ENCODE measurements around the gene ID2. TPM values are rescaled to one million over a fixed set of nuclear protein-coding genes. Genes with fewer than 3 reads are reported as not detected.

The ID2 gene
- total and polyA plus RNA-seq, 7 donors, result 4.1 to 33.0 (median 14.7) TPM

DNA sequence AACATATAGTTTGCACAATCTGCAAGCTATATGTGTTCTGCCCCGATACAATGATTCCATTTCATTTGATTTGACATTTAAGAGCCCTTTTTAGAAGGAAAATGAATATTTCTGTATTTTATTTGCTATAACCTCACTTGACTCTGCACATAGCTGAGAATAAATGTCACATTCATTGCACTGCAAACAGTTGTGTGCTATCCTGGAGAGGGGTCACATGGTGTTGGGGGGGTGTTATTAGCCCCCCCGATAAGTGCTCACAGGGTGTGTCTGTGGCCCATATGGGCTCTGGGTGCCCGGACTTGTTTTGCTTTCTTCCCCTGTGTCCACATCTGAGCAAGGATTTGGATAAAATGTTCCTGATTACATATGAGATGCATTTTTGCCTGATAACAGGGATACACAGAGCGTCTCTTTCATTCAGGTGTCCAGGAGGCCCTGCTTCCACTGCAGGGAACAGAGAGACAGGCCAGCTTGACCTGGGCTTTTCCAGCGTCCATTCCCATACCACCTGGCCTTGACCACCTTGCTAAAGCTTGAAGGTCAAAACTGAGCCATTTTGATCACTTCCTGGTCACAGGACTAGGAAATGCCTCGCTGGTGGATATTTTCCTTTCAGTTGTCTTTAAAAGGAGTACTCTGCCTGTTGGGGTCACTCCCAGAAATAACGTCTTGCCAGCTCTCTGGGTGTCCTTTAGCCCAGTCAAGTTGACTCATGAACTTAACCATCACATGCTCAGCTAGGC is 38.4 kb upstream of the ID2 start:
- Histone ChIP-seq H3K27me3 (ENCODE audit: insufficient read depth in 3 of 3, low read length in 2 of 3) (no peaks in the 10 kb centered on the region), H3K4me1 (no peaks in the 10 kb centered on the region), H3K27ac (no peak overlapping the region), H3K9me3 (no peaks in the 10 kb centered on the region), H3K4me3 (no peak overlapping the region), H3K36me3 (ENCODE audit: insufficient read depth in 1 of 2, low read depth in 1 of 2) (no peaks in the 10 kb centered on the region)
- 84 to 91% (median 87%) methylated on average over 7 of the region's 7 CpGs for WGBS, 3 donors
- ATAC-seq, result no peak
- intact Hi-C loops (cut with DNase I), result no loop called here
- no peak for DNase-seq
- TF ChIP-seq, protein P1, sequence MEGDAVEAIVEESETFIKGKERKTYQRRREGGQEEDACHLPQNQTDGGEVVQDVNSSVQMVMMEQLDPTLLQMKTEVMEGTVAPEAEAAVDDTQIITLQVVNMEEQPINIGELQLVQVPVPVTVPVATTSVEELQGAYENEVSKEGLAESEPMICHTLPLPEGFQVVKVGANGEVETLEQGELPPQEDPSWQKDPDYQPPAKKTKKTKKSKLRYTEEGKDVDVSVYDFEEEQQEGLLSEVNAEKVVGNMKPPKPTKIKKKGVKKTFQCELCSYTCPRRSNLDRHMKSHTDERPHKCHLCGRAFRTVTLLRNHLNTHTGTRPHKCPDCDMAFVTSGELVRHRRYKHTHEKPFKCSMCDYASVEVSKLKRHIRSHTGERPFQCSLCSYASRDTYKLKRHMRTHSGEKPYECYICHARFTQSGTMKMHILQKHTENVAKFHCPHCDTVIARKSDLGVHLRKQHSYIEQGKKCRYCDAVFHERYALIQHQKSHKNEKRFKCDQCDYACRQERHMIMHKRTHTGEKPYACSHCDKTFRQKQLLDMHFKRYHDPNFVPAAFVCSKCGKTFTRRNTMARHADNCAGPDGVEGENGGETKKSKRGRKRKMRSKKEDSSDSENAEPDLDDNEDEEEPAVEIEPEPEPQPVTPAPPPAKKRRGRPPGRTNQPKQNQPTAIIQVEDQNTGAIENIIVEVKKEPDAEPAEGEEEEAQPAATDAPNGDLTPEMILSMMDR (IDR thresholded peaks at IDR 0.05), result no peak

DNA sequence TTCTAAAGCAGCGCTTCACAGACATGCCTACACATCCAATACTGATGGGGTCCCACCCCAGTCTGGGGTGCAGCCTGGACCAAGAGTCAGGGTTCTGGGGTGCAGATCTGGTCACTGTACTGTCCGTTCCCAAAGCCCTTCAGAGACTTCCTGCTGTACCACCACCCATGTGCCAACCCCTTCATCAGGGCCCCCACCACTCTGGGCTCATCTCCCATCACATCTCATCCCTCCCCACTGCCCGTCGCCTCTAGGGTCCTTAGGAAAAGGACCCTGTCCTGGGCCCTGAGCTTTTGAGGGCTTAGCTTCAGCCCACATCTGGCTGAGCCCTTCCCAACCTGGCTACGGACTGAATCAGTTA is 37.9 kb upstream of the ID2 start:
- 96 to 100% (median 97%) methylated on average over 5 of the region's 5 CpGs for WGBS, 3 donors
- TF ChIP-seq, protein P1 (IDR thresholded peaks at IDR 0.05), result no peak
- H3K4me1 ChIP-seq, result no peaks in the 10 kb centered on the region
- H3K4me3 ChIP-seq, result no peak overlapping the region
- intact Hi-C loops (cut with DNase I), result no loop called here
- no peak for ATAC-seq
- H3K27ac ChIP-seq, result no peak overlapping the region
- H3K9me3 ChIP-seq, result no peaks in the 10 kb centered on the region
- H3K27me3 ChIP-seq (ENCODE audit: insufficient read depth in 3 of 3, low read length in 2 of 3), result no peaks in the 10 kb centered on the region
- no peak for DNase-seq
- no peaks in the 10 kb centered on the region for H3K36me3 ChIP-seq (ENCODE audit: insufficient read depth in 1 of 2, low read depth in 1 of 2)

DNA sequence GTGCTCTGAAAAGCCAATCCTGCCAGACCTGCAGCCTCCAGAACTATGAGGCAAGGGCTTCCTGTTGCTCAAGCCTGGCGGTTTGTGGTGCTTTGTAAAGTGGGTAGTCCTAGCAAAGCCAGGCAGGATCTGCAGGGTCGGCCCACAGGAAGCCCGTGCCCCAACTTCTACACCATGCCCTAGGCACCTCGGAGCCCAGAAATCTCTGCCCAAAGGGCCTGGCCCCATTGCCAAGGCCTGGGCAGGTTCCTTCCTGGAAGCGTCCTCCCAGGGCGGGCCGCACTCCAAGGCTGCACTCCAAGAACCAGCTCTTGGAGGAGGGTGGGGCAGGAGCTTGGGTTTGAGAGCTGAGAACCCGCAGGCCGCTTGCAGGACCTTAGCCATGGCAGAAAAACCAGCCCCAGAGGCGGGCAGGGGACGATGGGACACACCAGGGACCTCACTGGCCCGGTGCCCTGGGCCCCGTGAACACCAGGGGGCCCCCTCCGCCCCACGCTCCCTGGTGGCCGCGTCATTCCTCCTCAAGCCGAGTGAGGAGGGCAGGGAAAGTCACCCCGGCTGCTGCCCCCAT is 37.2 kb upstream of the ID2 start:
- Histone ChIP-seq H3K4me1 (no peaks in the 10 kb centered on the region), H3K27me3 (ENCODE audit: insufficient read depth in 3 of 3, low read length in 2 of 3) (no peaks in the 10 kb centered on the region), H3K4me3 (no peak overlapping the region), H3K9me3 (no peaks in the 10 kb centered on the region), H3K27ac (no peak overlapping the region), H3K36me3 (ENCODE audit: insufficient read depth in 1 of 2, low read depth in 1 of 2) (no peaks in the 10 kb centered on the region)
- TF ChIP-seq, protein P1 (IDR thresholded peaks at IDR 0.05), result no peak
- ATAC-seq, result peak in 2 of 4 donors; percentile 45 to 61
- 80 to 95% (median 90%) methylated on average over 11 to 19 of the region's 19 CpGs for WGBS, 3 donors
- no peak for DNase-seq
- intact Hi-C loops (cut with DNase I), result no loop called here

DNA sequence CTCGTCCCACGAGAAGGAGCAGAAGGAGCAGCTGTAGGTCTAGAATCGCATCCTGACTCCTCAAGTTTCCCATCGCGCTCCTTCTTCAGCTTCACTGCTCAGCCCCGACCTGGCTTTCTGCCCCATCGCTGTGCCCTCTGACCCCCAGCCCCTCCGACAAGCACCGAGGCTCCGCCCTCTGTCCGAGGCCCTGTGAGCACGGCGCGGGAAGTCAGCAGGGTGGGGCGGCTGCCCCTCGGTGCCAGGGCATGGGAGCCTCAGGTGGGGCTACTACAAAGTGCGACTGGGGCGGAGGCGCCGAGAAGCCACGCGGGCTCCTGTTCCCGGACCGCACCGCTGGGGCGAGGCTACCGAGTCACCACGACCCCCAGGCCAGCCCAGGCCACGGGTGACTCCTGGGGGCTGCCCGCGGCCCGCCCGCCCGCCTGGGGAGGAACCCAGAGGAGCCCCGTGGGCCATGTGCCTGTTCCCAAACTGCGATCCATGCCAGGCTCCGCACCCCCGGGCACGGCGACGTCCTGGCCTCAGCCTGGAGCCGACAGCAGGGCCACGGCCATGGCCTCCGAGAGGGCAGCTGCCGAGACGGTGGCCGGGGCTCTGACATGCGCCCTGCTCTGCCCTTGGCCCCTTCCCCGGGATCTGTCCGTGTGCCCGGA is 36.6 kb upstream of the ID2 start:
- no peak overlapping the region for H3K4me3 ChIP-seq
- H3K9me3 ChIP-seq, result no peaks in the 10 kb centered on the region
- ATAC-seq (no peak), DNase-seq (no peak)
- no peaks in the 10 kb centered on the region for H3K36me3 ChIP-seq (ENCODE audit: insufficient read depth in 1 of 2, low read depth in 1 of 2)
- H3K4me1 ChIP-seq, result no peaks in the 10 kb centered on the region
- H3K27ac ChIP-seq, result no peak overlapping the region
- 91 to 97% (median 91%) methylated on average over 41 to 51 of the region's 51 CpGs for WGBS, 3 donors
- intact Hi-C loops (cut with DNase I), result no loop called here
- TF ChIP-seq, protein P1 (IDR thresholded peaks at IDR 0.05), result no peak
- no peaks in the 10 kb centered on the region for H3K27me3 ChIP-seq (ENCODE audit: insufficient read depth in 3 of 3, low read length in 2 of 3)
